ENCODE data around the gene FAR2. TPM values are rescaled to one million over a fixed set of nuclear protein-coding genes. Genes with fewer than 3 reads are reported as not detected.

The FAR2 gene
- total and polyA plus RNA-seq, 7 donors = 0.75 to 1.9 (median 1.6) TPM

DNA sequence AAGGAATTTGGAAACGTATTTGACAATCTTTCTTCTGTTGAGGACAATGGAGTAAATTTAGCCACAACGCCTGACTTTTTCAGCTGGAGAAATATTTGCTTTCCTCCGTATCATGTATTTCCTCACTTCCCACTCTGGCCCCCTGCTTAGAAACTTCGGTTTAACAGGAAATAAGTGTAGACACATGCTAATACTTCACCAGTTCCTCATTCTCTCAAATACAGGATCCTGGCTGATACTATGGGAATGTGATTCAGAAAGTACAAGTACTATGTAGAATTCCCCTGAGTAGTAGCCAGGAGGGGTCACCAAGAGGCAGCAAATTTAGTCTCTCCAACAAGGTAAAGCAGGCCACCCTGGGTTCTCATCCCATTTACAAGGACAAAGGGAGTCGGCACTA lies 58.0 kb downstream of the FAR2 start:
- ATAC-seq (no peak), DNase-seq (no peak)
- 32 to 47% (median 32%) methylated on average over 5 of the region's 5 CpGs for WGBS, 3 donors
- no peaks in the 10 kb centered on the region for H3K4me1 ChIP-seq
- H3K4me3 ChIP-seq = no peak overlapping the region
- H3K9me3 ChIP-seq = no peaks in the 10 kb centered on the region
- no peak overlapping the region for H3K27ac ChIP-seq
- TF ChIP-seq CTCF (IDR thresholded peaks at IDR 0.05) = no peak
- no peaks in the 10 kb centered on the region for H3K36me3 ChIP-seq (ENCODE audit: insufficient read depth in 1 of 2, low read depth in 1 of 2)
- intact Hi-C loops (cut with DNase I) = no loop called here
- no peaks in the 10 kb centered on the region for H3K27me3 ChIP-seq (ENCODE audit: insufficient read depth in 3 of 3, low read length in 2 of 3)

GRCh38 chr12:29208060-29208459 lies 59.0 kb downstream of the FAR2 start:
- 75 to 83% (median 75%) methylated on average over 2 of the region's 2 CpGs for WGBS, 3 donors
- H3K27ac ChIP-seq = no peak overlapping the region
- no peaks in the 10 kb centered on the region for H3K9me3 ChIP-seq
- H3K4me1 ChIP-seq = no peaks in the 10 kb centered on the region
- intact Hi-C loops (cut with DNase I) = no loop called here
- DNase-seq = no peak
- ATAC-seq = no peak
- TF ChIP-seq CTCF (IDR thresholded peaks at IDR 0.05) = no peak
- H3K27me3 ChIP-seq (ENCODE audit: insufficient read depth in 3 of 3, low read length in 2 of 3) = no peaks in the 10 kb centered on the region
- no peak overlapping the region for H3K4me3 ChIP-seq
- H3K36me3 ChIP-seq (ENCODE audit: insufficient read depth in 1 of 2, low read depth in 1 of 2) = no peaks in the 10 kb centered on the region

GRCh38 chr12:29208936-29209701 lies 60.0 kb downstream of the FAR2 start:
- no peaks in the 10 kb centered on the region for H3K36me3 ChIP-seq (ENCODE audit: insufficient read depth in 1 of 2, low read depth in 1 of 2)
- no peaks in the 10 kb centered on the region for H3K4me1 ChIP-seq
- no peaks in the 10 kb centered on the region for H3K27me3 ChIP-seq (ENCODE audit: insufficient read depth in 3 of 3, low read length in 2 of 3)
- no peaks in the 10 kb centered on the region for H3K9me3 ChIP-seq
- DNase-seq (no peak), ATAC-seq (no peak)
- H3K27ac ChIP-seq = no peak overlapping the region
- WGBS, 3 donors = 42 to 56% (median 48%) methylated on average over 3 of the region's 3 CpGs
- no peak for TF ChIP-seq CTCF (IDR thresholded peaks at IDR 0.05)
- H3K4me3 ChIP-seq = no peak overlapping the region
- intact Hi-C loops (cut with DNase I) = no loop called here

GRCh38 chr12:29211696-29212095 lies 62.6 kb downstream of the FAR2 start:
- DNase-seq (no peak), ATAC-seq (no peak)
- Histone ChIP-seq H3K4me3 (no peak overlapping the region), H3K27me3 (ENCODE audit: insufficient read depth in 3 of 3, low read length in 2 of 3) (no peaks in the 10 kb centered on the region), H3K9me3 (no peaks in the 10 kb centered on the region), H3K36me3 (ENCODE audit: insufficient read depth in 1 of 2, low read depth in 1 of 2) (no peaks in the 10 kb centered on the region), H3K27ac (no peak overlapping the region), H3K4me1 (no peaks in the 10 kb centered on the region)
- TF ChIP-seq CTCF (IDR thresholded peaks at IDR 0.05) = no peak
- 24 to 39% (median 31%) methylated on average over 2 of the region's 2 CpGs for WGBS, 3 donors
- intact Hi-C loops (cut with DNase I) = no loop called here

All from psoas muscle (tissue), 8 donors.